Hematopoietic multipotent progenitor cell treated with erythropoietin and hydrocortisone succinate and interleukin-3 and kit ligand, for 4 days (in vitro differentiated cells): Measurements from ENCODE around the gene MAP2K5.
"Not testable (repeated sequence)": the region's sequence is repeated elsewhere in the genome, so short reads cannot be mapped to it uniquely, and the experiment has no call there.

Experiments
- DNase-seq: peaks from one replicate; pipeline ENCODE4 v3.0.0-alpha.2; 2015

MAP2K5 gene

DNA sequence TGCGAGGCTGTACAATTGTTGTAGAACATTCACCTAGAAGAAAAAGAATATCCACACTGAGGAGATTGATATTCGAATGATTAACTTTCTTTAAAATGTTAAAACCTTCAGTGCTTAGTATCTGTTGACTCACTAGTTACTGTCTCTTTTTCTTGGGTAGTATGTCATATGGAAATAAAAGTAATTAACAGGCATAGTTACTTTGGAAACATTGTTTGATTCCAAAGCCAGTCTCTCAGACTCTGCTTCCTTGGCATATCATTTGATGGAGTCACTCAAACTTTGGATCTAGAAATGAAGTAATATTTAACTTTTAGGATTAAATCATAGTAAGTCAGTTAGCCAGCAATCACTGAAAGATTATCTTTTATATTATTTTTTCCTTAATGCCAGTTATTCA lies 63.4 kb downstream of the MAP2K5 start:
- no peak for DNase-seq

DNA sequence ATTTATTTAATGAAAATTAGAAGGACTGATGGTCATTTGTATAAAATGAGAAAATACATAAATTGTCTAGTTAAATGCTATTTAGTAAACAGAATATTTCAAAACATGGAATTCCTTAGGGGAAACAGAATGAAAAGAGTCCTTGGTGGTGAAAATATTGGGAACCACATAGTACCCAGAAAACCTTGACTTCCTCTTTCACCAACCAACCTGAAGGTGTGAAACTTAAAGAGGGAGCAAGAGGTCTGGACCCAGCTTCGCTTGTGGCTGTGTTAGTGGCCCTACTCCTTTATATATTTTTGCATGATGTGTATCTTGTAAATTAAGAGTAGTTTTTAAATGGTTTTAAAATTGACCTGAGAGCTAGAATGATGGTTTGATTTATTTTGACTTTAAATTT lies 64.2 kb downstream of the MAP2K5 start:
- no peak for DNase-seq

DNA sequence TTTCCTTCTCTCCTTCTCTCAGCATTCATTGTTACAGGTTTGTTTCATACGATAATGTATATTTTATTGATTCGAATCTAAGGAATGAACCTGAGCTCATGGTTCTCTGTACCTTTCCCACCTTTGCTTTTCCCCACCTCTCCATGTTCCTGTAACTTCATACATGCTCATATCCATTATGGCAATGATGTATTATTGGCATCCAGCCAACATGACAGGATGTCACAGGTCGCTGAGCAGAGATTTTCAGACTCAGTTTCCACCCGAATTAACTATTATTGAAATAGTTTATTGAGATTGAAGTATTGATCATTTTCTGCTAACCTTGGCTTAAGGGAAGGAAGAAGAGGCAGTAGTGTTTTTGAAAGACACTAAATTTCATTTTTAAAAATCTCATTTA lies 64.8 kb downstream of the MAP2K5 start:
- DNase-seq, result no peak

DNA sequence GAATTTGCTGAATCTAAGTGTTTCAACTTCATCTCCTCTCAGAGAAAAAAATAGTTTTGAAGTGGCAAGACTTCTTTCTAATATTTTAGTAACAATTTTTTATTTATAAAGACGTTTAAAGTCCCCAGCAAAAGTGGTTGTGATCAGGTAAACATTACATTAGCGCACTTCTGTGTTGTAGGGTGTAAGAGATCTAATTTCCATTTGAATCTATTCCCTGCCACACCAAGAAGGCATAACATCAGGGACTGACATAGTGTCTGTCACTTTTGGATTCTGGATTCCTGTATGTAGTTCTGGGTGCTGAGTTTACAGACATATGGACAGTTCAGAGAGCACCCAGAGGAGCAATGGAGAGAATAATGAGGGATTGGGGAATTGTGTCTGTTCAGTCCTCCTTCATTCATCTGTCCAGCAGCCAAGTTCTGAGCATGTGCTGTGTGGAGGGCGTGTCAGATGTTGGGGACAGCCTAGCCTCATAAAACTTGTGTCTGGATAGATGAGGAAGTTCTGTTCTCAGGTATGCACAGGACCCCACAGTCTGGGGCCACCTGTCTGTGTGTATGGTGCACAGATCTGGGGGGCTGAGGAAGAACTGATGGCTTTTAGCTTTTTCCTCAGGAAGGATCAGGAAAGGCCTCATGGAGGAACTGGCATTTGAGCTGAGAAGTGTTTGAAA lies 65.6 kb downstream of the MAP2K5 start:
- no peak for DNase-seq

DNA sequence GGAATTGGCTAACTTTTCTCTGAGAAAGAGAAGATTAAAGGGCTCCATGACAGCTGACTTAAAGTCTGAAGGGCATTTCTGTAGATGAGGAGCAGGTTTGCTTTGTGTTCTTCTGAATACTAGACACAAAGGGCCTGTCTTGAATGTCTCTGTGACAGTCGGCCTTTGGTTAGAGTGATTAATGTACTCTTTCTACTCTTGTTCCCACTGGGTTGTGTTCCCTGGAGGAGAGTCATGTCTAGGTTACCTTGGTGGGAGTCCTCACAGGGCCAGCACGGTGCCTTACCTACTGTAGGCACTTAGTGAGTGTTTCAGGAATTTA lies 66.1 kb downstream of the MAP2K5 start:
- no peak for DNase-seq

DNA sequence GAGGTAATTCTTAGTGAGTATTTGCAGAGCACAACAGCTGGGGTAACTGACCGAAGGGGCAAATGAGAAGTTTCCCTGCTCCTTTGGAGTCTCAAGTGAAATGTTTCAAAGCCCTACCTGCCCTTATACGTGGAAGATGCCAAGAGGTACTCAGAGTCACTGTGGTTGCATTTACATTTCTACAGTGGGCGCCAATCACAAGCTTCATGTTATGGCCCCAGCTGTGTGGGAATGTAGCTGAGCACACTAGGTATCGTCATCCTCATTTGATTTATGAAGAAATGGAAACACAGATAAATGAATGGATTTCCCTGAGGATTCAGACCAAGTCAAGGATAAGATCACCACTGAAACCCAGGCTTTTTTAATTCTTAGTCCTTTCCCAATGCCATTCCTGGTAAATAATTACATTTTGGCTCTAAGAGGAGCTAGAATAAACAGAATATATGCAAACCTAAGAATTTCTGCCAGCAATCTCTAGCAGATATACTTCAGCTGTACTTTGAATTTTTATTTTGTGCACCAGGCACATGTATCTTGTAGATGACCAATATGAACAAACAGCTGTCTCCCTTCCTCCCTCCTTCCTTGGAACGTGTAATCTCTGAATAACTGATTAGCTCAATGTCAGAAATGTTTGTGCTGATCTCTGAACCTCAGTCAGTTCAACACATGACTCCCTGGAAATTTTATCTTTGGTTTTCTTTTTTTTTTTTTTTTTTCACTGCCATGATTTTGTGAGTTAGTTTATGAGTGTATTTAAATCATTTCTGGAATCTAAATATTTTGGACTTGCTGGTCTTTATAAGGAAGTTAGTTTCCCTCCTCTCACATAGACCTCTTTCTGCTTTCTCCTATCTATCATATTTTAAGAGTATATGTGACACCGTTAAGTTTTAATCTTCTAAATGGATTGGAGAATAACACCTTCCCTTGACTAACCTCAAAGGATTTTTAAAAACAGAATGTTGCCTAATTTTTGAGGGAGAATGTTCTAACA lies 69.2 kb downstream of the MAP2K5 start:
- peak; percentile 18 for DNase-seq

DNA sequence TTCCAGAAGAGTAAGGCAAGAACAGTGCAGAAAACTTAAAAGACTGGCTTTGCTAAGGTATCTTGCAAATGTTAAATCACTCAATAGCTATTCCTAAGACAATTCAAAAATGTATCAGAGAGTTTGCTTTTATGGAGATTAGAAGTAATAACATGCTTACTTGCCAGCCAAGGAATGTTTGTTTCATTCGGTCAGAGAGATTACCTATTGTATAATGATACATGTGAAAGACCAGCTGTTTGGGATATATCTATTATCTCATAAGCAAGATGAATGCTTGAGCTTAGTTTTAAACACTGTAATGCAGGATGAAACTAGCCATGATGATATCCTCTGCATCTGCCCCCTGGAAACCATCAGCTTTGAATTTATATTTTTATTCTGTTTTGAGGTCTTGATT lies 70.7 kb downstream of the MAP2K5 start:
- DNase-seq, result no peak

DNA sequence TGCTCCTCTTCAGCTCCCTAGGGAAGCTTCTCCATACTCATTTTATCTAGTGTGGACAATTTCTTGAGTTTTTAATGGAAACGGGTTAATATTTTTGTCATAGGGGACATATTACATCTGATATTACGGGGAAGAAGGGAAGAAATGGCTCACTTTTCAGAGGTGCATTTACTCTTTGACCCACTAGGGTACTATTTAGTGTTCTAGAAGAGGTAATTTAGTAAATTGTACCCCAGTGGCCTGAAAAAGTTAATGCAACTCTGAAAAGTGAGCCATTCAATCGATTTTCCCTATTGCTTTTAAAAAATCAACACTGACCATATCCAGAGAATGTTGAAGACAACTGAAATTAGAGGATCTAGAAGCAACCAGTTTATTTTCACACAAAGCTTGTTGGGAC lies 71.2 kb downstream of the MAP2K5 start:
- peak; percentile 41 for DNase-seq

DNA sequence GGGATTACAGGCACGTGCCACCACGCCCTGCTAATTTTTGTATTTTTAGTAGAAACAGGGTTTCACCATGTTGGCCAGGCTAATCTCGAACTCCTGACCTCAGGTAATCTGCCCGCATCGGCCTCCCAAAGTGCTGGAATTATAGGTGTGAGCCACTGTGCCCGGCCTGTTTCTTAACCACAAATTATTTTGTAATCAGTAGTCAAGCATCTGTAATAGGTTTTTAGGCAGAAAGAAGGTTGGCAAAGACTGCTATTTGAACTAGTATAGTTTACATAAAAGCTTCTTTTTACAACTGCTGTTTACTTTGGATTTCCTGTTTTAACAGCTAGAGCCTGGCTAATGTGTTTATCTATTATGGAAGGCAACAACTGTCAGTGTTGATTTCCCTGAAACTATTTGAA lies 72.6 kb downstream of the MAP2K5 start:
- peak; percentile 26 for DNase-seq

DNA sequence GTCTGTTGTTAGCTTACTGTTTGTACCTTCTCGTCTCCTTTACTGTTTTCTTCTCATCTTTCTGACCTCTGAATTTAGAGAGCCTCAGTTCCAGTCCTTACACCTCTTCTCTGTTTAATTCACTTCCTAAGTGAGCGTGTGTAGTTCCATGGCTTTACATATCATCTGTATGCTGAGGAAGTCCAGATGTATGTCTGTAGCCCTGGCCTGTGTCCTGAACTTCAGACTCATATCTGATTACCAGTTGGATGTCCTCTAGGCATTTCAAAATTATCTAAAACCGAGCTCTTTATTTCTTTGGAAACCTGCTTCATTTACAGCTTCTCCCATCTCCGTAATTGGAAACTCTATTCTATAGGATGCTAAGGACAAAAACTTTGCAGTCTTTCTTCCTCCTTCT lies 75.8 kb downstream of the MAP2K5 start:
- no peak for DNase-seq

DNA sequence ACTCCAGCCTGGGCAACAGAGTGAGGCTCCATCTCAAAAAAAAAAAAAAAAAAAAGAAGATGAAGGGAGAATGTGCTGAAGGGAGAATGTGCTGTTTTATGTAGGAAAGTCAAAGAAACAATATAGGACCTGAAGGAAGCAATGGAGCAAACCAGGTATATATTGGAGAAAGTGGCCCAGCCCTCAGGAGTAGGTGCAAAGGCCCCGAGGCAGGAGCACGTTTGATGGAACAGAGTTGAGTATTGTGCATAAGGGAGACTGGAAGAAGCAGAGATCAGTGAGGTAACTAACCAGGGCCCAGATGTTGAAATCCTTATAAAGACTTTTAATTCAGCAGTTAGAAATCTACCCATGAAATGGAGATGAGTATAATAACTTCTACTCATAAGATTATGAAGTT lies 79.6 kb downstream of the MAP2K5 start:
- DNase-seq, result no peak

DNA sequence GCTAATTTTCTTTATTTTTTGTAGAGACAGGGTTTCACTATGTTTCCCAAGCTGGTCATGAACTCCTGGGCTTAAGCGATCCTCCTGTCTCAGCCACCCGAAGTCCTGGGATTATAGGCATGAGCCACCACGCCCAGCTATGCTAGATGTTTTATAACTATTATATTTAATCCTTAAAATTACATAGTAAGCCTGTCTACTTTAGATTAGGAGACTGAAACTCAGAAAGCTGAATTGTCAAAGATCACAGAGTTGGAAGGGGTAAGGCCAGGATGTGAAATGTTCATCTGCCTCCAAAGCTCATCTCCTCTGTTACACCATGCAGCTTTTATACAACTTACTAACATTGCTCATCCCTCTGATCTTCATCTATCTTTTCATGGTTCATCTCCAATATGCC lies 89.8 kb downstream of the MAP2K5 start:
- DNase-seq, result no peak

DNA sequence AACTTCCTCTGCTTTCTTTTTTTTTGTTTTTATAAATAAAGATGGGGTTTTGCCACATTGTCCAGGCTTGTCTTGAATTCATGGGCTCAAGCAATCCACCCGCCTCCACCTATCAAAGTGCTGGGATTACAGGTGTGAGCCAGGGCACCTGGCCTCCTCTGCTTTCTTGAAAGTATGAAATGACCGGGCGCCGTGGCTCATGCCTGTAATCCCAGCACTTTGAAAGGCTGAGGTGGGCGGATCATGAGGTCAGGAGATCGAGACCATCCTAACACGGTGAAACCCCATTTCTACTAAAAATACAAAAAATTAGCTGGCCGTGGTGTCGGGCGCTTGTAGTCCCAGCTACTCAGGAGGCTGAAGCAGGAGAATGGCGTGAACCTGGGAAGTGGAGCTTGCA lies 93.4 kb downstream of the MAP2K5 start:
- DNase-seq, result not testable (repeated sequence)

DNA sequence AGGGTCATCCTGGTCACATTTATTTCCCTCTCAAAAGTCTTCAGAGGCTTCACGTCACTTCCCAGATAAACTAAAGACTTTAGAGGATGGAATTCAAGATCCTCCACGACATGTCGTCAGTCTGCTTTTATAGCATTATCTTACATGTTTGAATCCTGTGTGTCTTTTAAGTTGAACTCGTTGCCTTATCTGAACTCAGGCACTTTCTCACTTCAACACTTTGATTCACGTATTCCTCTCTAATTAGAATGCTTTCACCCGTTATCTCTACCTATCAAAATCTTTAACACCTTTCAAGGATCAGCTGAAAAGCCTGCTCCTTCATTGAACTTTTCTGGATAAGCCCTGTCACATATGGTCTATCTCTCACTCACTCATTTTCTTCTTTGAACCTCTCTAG lies 97.1 kb downstream of the MAP2K5 start:
- no peak for DNase-seq

DNA sequence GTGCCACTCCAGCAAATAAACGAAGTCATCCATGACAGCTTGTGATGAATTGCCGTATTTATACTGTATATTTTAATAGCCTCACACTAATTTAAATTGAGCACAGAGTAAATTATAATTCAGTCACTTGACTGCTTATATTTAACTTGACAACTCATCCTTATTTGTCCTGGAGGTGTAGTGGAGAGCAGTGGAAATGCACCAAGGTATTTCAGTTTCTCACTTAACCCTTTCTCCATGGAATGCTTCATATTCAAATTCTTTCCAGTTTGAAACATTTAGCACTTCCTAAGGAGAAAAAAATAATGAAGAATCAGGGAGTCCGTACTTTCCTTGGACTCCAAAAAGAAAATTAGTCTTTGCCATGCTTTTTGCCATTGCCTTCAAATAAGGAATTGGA lies 99.0 kb downstream of the MAP2K5 start:
- no peak for DNase-seq

DNA sequence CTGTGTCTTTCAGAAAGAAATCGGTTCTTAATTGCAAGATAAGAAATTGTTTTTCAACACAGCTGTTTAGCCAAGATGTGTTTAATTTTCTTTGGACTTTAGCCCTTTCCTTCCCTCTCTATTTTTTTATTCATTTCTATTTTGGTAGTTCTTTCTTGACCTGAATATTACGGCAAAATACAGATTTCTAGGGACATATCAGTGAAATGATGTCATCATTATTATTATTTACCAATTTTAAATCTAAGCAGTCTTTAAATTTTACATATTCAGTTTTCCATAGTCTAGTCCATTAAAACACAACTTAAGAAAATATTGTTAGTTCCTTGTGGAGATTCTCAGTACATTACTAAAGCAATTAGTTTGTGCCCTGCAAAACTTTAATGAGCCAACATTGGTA lies 104.3 kb downstream of the MAP2K5 start:
- no peak for DNase-seq

DNA sequence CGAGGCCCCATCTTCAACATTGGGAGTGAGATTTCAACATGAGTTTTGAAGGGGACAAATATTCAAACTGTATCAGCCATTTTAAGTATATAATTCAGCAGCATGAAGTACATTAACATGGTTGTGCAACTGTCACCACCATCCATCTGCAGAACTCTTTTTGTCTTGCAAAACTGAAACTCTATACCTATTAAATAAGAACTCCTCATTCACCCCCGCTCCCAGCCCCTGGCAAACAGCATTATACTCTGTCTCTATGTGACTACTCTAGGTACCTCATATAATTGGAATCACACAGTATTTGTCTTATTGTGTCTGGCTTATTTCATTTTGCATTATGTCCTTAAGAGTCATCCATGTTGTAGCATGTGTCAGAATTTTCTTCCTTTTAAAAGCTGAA lies 110.1 kb downstream of the MAP2K5 start:
- DNase-seq, result no peak

DNA sequence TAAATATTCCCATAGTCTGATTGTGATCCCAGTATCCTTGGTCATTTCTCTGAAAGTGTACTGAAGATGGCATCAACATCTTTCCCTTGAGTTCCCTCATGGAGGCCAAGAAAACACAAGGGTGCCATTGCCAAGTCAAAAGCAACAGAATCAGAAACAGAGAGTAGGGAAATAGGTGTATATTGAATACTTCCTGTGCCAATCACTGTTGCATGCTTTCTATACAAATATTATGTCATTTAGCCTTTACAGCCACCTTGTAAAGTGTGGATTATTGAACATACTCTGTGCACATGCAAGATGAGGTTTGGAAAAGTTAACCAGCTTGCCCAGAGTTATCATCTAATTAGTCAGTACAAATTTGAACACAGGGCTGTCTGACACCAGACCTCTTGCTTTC lies 117.9 kb downstream of the MAP2K5 start:
- DNase-seq, result no peak

DNA sequence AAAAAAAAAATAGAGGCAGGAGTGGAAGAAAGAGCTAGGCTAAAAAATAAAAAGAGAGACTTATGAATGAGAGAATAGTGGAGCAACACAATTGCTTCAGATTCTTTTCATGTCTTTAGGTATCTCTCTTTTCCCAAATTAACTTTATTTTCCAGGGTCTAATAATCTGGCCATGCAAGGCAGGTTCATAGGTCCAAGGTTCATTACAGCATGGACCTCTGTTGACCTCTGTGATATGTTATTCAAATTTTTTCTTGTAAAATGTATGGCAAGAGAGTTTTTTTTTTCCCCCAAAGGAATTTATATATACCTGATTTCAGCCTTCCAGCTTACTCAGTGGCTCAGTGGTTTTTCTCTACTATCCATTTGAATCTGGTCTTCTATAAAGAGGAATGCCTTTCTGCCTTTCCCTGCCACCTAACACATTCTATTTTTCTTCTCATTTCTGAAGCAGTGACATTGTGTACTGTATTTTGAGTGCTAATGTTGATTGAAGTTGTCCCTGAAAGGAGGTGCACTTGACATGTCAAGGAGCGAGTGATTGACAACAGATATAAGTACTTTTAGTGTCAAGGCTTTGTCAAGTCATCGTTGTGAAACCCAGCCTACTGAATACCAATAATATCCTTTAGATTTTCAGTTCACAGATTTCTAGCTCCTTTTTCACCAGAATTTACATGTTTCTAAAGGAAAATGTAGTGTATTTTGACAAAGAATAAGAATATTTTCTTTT lies 118.5 kb downstream of the MAP2K5 start:
- no peak for DNase-seq

DNA sequence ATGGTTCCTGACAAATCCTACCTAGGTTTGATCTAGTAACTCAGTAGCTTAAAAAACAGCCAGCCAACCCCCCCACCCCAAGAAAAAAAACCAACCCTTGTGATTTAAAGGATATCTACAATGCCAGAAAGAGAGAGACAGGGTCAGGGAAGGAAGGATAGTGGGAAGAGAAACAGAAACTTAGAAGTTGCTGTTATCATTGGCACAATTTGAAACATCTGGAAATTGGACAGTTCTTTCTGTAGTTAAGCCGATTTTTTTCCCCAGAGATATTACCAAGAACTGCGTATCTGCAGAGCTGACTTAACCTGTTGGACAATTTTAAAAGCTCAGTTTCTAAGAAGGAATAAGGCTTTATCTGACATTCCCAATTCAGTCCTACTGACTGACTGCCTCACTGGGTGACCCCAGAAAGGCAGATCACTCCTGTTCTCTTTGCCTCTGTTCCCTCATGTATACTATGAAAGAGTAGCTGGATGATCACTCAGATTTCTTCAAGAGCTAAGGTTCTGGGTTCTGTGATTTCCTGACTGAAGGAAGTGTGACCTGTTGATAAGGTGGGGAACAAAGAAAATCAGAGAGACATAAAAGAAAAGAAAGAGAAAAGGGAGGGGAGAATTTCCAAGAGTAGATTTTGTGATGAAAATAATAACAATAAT lies 128.3 kb downstream of the MAP2K5 start:
- DNase-seq, result peak; percentile 2

DNA sequence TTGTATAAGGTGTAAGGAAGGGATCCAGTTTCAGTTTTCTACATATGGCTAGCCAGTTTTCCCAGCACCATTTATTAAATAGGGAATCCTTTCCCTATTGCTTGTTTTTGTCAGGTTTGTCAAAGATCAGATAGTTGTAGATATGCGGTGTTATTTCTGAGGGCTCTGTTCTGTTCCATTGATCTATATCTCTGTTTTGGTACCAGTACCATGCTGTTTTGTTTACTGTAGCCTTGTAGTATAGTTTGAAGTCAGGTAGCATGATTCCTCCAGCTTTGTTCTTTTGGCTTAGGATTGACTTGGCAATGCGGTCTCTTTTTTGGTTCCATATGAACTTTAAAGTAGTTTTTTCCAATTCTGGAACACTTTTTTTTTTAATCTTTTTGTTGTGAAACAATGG lies 130.3 kb downstream of the MAP2K5 start:
- DNase-seq, result not testable (repeated sequence)

DNA sequence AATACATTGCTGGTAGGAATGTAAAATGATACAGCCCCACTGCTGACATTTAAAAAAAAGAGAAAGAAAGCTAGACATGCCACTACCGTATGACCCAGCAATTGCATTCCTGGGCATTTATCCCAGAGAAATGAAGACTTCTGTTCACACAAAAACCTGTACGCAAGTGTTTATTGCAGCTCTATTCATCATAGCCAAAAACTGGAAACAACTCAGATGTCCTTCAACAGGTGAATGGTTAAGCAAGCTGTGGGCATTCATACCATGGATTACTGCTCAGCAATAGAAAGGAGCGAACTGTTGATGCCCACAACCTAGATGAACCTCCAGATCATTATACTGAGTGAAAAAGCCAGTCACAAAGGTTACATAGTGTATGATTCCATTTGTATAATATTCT lies 132.5 kb downstream of the MAP2K5 start:
- DNase-seq, result no peak

DNA sequence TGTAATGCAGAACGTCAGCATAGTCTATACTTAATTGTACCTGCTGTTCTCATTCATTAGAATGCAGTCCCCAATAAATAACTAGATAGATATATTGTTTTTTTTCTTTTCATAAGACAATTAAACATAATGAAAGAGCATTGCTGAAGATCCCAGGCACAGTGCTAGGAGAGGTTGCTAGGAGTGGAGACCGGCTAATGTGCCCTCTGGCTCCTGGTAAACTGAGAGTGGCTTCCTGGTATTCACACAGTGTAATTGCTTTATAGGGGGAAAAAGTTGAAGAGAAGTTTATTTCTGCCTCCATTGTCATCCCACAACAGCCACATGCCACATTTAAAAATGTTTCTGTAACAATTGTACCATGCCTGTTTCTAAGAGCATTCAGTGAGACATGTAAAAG lies 135.6 kb downstream of the MAP2K5 start:
- DNase-seq, result no peak
